Measurements from ENCODE around the gene LDB2.

GRCh38 chr4:16838226-16838875 is 60.1 kb downstream of the LDB2 start:
- TF ChIP-seq CTCF (IDR thresholded peaks at IDR 0.05) (no peak), POLR2A (IDR thresholded peaks at IDR 0.05; ENCODE audit: low read depth) (no peak)
